Stimulated activated CD4-positive, alpha-beta T cell treated with anti-CD3 and anti-CD28 coated beads, Interleukin-4, amount 100 ng/mL, for 24 hours (primary cell): ENCODE results near the gene TGFBR3L.
A peak's percentile ranks its signal among the peaks of the same experiment; 100 is the strongest.
"Not testable (repeated sequence)": the region's sequence is repeated elsewhere in the genome, so short reads cannot be mapped to it uniquely, and the experiment has no call there.

ENCODE experiments used
- DNase-seq: peaks from one replicate; pipeline ENCODE4 v3.0.0-alpha.2; 2020

TGFBR3L gene

DNA sequence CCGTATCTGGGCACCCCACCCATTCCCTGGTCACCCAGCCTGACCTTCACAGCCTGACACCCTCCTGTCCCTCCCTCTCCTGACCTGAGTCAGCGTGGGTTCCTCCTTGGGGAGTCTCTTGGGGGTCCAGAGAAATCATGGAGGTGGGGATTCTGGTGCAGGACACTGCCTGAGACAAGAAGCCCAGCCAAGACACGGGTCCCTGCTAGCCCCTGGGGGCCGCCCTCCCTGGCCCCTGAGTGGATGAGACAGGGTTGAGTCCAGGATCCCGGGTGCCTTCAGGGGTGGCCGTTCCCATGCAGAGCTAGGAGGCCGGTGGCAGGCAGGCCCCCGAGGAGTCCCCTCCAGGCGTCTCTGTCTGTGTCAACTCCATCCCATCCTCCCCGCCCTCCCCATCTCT lies 9.4 kb upstream of the TGFBR3L start:
- DNase-seq = no peak

DNA sequence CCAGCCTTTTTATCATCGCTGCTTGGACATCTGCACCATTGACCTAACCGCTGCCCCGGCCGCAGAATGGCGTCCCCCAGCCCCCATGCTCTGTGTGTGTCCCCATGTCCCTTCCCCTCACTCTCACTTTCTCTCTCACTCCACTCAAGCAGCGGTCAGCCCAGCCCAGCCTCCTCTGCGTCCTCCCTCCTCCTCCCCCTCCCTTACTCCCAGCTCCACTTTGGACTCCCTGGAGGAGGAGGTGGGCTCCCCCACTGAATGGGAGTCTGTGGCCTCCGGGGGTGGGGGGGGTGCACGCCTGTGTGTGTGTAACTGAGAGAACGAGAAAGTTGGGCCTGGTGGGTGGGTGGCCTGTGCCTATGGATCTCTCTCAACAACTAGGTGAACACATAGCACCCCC lies 8.8 kb upstream of the TGFBR3L start:
- no peak for DNase-seq

DNA sequence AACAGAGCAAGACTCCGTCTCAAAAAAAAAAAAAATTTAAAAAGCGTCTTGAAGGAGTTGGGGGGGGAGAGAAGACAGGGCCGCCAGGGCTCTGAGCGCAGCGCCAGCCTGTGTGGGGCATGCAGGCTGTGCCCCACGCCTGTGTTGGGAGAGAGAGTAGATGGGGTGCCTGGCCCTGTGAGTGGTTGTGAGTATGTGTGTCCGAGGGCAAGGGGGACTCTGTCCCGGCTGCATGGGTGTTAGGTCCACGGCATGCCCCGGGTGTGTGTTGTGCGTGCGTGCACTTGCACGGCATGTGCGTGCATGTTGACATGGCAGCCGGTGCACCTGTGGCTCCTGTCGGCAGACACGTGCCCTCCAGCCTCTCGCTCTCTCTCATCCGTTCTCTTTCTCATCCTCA lies 7.5 kb upstream of the TGFBR3L start:
- no peak for DNase-seq

DNA sequence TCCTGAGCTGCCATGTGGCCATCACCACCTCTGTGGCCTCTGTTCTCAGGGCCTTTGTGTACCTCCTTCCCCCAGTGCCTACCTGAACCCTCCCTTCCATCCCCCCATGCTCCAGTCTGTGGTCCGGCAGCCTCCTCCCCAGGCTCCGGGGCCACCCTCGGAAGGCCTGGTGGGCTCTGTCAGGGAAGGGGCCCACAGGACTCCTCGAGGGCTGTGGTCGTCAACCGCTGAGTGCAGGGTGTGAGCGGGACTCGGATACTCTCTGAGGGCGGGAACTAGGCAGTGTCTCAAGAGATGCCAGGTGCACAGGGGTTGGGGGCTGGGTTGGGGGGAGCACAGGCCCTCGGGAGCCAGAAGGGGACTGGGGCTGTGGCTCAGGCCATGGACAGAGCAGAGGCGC lies 7.1 kb upstream of the TGFBR3L start:
- no peak for DNase-seq

DNA sequence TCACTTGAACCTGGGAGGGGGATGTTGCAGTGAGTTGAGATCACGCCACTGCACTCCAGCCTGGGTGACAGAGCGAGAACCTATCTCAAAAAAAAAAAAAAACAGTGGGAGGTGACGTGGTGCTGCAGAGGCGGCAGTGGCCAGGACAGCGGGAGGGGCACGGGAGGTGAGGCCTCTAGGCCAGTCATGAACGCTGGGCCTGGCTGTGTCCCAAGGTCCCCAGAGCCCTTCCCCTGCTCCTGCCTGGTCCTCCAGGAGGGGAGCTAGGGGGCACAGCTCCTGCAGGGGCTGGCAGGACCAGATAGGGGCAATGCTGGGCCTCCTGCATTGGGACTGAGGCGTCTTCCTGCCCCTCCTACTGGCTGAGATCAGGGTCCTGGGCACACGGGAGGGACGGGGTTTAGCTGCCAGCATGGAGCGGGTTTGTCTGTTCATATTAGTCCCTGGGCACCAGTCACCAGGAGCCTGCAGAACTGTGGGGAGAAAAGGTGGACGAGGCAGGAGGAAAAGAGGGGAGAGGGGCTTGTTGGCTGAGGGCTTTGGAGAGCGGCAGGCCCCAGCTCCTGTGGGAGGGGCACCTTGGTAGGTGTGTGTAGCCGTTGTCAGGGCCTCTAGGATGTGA lies 6.4 kb upstream of the TGFBR3L start:
- DNase-seq = no peak

DNA sequence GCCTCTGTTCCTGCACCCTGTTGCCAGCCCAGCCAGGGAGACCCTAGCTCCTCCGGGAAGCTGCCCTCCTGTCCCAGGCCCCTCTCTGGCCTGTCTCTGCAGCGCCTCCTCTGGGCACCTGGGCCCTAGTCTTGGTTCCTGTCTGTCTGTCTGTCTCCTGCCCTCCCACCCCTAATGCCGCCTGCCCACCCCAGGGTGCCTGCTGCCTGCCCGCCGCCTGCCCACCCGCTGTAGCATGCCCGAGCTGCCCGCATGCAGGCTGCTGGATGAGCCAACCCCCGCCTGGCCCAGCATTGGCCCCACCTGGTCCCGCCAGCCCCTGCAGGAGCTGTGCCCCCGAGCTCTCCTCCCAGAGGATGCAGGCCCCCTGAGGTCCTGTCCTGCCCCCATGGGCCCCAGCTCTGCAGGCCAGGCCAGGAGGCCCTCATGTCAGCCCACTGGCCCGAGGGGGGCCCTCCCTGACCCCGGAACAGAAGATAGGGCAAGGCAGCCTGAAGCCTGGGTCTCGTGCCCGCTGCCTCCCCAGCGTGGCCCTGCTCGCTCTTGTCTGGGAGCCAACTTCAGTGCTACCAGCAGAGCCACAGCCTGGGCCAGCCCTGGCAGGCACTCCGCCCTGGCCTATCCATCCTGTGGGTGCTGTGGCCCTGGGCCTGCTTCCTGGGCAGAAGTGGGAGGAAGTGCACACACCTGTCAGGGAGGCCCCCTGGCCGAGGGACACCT lies 5.7 kb upstream of the TGFBR3L start:
- DNase-seq = no peak

DNA sequence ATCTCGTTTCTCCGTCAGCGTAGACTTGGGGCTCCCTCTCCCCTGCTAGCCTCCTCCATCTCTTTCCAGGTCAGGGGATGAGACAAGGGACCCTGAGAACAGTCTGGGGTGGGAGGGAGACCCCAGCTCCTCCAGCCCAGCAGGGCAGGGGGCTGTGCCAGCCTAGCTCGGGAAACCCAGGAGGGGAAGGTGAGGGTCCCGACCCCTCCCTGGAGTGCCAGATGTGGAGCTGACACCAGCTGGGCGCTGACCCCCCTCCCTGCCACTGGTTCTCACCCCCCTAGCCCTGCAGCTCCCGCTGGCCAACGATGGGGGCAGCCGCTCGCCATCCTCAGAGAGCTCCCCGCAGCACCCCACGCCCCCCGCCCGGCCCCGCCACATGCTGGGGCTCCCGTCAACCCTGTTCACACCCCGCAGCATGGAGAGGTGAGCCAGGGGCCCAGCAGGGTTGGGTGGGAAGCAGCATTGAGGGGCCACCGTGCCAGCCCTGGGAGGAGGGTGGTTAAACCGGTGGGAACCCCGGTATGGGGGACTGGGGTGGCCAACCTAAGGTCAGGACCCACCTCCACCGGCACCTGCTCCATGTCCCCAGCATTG lies 5.1 kb upstream of the TGFBR3L start:
- DNase-seq = no peak

DNA sequence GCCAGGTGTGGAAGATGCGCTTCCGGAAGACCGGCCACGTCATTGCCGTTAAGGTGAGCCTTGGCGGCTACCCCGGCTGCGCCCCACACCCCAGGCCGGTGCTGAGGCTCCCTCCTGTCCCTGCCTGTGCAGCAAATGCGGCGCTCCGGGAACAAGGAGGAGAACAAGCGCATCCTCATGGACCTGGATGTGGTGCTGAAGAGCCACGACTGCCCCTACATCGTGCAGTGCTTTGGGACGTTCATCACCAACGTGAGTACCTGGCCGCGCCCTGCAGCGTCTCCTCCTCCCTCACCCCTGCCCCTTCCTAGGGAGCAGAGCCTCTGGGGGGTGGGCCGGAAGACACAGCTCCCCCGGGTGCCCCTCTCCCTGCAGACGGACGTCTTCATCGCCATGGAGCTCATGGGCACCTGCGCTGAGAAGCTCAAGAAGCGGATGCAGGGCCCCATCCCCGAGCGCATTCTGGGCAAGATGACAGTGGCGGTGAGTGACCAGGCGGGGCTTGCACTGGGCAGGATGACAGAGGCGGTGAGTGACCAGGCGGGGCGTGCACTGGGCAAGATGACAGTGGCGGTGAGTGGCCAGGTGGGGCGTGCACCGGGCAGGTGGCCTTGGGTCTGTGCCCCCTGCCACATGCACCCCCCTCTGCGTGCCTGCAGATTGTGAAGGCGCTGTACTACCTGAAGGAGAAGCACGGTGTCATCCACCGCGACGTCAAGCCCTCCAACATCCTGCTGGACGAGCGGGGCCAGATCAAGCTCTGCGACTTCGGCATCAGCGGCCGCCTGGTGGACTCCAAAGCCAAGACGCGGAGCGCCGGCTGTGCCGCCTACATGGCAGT lies 4.1 kb upstream of the TGFBR3L start:
- no peak for DNase-seq

DNA sequence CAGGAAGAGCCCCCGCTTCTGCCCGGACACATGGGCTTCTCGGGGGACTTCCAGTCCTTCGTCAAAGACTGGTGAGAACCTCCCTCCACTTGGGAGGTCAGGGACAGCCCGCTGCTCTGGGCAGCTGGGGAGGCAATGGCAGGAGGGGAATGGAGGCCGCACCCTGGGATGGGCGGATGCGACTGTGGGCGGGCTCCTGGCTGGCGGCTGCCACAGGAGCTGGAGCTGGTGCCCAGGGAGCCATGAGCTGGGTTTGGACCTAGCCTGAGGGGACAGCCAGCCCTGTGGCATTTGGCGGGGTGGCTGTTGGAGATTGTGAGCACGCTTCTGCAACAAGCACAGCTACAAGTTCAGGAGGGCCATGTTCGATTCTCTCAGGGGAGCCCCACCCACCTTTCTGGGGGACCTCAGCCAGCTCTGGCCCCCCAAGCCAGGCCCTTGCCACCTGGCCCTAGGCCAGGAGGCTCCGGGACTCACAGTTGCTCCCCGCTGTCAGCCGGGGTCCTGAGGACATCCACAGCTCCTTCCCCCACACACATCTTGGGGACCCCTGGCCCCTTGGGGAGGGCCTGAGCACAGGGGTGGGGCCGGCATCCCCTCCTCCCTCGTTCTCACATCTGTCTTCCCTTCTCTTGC lies 3.0 kb upstream of the TGFBR3L start:
- DNase-seq = no peak

DNA sequence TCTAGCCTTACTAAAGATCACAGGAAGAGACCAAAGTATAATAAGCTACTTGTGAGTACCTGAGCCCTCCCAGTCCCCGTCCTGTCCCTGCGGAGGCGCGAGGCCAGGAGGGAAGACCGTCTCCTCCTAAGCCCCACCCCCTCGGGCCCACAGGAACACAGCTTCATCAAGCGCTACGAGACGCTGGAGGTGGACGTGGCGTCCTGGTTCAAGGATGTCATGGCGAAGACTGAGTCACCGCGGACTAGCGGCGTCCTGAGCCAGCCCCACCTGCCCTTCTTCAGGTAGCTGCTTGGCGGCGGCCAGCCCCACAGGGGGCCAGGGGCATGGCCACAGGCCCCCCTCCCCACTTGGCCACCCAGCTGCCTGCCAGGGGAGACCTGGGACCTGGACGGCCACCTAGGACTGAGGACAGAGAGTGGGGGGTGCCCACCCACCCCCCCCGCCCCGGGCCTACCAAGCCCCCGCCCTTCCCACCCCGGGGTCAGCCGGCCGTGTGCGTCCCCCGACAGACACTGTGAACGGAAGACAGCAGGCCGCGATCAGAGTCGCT lies 2.4 kb upstream of the TGFBR3L start:
- no peak for DNase-seq

DNA sequence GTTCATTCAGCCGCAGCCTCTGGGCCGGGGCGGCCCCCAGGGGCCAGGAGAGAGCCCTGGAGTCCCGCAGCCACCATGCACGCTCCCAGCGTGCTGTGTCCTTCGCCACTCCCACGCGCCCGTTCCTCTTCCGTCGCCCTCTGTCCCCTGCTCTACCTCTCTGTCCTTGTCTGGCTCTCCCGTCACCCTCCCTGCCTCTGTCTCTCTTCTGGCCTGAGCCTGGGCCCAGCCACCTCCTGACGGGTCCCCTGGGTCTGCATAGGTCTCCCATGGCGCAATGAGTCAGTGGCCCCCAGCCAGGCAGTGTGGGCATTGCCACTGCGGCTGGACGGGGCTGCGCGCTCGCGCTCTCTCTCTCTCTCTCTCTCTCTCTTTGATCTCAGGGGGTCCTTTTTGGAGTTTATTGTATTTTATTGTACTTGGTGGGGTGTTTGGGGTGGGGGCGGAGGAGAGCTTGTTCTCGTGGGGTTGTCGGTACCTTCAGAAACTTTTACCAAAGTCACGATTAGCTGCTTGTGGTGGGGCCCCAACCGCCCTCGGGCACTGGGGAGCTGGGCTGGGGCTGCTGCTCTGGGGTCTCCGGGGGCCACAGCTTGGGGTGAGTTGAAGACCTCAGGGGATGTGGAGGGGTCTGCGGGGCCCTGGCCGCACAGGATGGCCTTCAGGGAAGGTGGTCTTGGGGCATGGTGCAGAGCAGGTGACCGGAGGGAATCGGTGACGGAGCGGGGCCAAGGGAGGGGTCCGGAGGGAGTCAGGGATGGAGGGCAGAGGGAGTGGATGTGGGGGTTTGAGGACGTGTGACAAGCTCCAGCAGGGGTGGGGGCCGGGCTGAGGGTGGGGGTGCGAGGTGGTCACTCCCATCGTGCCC lies 1.7 kb upstream of the TGFBR3L start:
- DNase-seq = no peak

DNA sequence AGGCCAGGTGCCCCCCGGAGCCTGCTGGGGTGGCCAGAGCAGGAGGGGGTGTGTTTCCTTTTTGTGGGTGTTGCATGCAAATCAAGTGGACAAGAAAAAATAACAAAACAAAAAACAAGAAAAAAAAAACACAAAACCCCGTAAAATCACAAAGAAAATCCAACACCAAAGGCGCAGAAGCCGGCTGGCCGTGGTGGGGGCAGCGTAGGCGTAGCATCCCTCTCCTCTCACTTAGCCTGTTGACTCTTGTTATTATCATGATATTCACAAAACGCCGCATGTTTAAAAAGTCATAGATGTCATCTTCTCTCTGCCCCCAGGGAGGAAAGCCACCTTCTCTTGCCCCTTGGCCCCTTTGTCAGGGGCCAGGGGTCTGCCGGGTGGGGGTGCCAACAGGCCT lies 978 bp upstream of the TGFBR3L start:
- no peak for DNase-seq

DNA sequence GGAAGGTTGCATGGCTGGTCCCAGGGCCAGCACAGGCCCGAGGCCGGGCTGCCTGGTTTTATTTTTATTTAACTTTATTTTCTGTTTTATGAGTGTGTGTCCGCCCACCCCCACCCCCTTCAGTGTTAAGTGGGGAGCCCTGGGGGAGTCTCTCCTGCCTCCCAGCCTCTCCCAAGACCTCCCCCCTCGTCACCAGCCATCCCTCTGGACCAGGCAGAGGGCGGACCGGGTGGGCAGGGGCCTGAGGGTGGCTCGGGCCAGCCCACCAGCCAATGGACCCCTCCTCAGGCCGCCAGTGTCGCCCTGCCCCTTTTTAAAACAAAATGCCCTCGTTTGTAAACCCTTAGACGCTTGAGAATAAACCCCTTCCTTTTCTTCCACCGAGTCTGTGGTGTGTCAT lies 531 bp upstream of the TGFBR3L start:
- DNase-seq = no peak

DNA sequence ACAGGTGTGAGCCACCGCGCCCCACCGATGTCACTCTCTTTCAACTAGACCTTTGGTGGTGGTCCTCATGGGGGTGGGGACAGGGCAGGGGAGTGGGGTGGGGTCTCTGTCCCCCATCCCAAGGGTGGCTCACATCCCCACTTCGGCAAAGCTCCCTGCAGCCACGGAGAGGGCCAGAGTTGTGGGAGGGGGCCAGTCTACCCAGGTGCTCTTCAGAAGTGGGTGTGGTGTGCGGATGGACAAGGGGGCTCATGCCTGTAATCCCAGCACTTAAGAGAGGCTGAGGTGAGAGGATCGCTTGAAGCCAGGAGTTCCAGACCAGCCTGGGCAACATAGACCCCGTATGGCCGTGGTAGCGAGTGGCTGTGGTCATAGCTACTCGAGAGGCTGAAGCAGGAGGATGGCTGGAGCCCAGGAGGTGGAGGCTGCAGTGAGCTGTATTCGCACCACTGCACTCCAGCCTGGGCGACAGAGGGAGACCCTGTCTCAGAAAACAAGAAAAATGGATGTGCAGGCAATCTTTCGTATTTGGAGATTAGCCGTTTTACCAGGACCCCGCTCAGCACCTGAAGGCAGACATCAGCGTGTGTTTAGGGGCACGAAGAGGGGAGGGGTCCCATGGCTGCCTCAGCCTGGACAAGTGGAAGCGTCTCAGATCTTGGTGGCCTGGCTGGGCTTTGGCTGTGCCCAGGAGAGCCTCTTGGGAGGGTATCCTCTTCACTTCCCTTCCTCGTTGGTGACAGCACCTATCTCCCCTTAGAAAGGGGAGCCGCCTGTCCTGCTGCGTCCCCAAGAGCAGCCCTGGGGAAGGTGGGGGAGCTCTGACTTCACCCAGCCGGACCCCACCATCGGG lies 846 bp downstream of the TGFBR3L start:
- no peak for DNase-seq

DNA sequence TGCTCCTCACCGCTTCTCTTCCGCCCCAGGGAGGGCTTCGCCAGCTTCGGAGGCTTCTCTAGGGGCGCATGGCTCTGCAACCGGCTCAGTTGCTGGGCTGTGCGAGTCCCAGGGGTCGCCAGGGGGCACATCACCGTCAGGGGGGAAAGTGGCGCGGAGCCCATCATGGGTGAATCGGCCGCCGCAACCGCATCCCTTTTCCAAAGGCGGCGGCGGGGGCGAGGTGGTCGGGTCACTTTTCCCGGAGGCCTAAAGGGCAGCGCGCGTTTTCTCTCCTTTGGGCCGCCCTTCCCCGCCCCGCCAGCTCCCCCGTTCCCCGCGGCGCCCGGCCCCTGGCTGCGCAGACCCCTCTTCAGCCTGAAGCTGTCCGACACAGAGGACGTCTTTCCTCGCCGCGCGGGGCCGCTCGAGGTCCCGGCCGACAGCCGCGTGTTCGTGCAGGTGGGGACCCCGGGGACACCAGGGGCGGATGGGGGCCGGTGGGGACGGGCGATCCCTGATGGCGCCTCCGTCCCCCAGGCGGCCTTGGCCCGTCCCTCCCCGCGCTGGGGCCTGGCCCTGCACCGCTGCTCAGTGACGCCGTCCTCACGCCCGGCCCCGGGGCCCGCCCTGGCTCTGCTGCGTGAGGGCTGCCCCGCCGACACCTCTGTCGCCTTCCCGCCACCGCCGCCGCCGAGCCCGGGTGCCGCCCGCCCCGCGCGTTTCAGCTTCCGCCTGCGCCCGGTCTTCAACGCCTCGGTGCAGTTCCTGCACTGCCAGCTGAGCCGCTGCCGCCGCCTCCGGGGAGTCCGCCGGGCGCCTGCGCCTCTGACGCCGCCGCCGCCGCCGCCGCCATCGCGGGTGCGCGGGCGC lies 1.7 kb downstream of the TGFBR3L start:
- DNase-seq = peak; percentile 57

DNA sequence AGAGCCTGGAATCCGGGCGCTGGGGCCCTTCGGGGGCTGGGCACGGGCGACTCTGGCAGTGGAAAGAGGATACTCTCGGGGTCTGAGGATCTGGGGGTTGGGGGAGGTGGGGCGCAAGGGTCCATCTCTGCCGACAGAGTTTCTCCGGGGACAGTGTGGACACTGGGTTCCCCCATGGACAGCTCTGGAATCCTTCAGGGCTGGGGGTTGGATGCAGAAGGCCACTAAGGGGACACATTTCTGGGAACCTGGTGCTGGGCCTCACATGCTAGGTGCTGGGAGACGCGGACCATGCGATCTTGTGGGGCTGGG lies 2.3 kb downstream of the TGFBR3L start:
- DNase-seq = no peak

DNA sequence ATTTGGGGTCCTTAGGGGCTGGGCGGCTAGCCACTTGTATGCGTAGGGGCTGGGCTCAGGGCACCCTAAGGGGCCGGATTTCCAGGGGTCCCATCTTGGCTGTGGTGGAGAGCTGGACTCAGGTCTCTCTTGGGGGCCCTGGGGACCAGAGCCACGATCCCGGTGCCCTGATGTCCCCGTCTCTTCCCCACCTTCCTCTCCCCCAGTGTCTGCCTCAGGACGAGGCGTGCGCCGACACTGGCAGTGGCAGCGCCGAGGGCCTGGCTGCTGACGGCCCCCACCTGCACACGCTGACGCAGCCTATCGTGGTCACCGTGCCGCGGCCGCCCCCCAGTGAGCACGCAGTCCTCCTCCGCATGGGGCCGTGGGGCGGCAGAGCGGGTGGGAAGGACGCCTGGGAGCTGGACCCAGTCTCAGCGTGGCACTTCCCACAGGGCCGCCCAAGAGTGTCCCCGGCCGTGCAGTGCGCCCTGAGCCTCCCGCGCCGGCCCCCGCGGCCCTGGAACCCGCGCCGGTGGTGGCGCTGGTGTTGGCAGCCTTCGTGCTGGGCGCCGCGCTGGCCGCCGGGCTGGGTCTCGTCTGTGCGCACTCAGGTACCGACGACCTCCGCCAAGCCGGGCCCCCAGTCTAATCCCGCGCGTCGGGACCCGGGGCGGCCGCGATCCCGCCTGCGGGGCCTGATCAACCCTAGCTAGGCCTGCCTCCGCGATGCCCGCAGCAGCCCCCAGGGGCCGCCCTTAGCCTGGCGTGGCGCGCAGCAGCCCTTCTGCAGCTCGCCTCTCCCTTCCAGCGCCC lies 2.8 kb downstream of the TGFBR3L start:
- peak; percentile 55 for DNase-seq

DNA sequence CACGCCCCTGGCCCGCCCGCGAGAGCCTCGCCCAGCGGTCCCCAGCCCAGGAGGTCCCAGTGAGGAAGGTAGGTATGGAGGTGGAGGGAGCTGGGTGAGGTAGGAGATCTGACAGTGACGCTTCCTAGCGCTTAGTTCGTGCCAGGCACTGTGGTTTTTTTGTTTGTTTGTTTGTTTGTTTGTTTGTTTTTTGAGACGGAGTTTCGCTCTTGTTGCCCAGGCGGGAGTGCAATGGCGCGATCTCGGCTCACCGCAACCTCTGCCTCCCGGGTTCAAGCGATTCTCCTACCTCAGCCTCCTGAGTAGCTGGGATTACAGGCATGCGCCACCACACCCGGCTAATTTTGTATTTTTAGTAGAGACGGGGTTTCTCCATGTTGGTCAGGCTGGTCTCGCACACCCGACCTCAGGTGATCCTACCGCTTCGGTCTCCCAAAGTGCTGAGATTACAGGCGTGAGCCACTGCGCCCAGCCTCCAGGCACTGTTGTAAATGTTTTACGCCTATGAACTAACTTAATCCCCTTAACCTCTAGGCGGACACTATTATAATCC lies 3.5 kb downstream of the TGFBR3L start:
- not testable (repeated sequence) for DNase-seq
